ENCODE results near the gene TNS4. TPM values are rescaled to one million over a fixed set of nuclear protein-coding genes. Genes with fewer than 3 reads are reported as not detected.

TNS4 gene
- total RNA-seq, 1 experiment from 2014 or later = 0.59 TPM

- Mint-ChIP-seq H3K27me3 (ENCODE audit: low read depth) (no peaks in the 10 kb centered on the region; the same call in 1 of the 2 replicates), H3K4me3 (no peak overlapping the region), H3K36me3 (ENCODE audit: insufficient read depth in 1 of 3, low read depth in 3 of 3) (no peaks in the 10 kb centered on the region), H3K9me3 (peaks cover 0 to 3% of the 10 kb centered on the region in 2 experiments; a peak in 1 of 5 replicates), H3K4me1 (peaks cover 22 to 36% of the 10 kb centered on the region in 2 experiments), H3K27ac (no peak overlapping the region; a peak in 1 of 7 replicates)
- Histone ChIP-seq H3K9me3 (ENCODE audit: control insufficient read depth, low read depth, low read length) (no peaks in the 10 kb centered on the region), H3K79me2 (ENCODE audit: insufficient read depth, low read length) (no peaks in the 10 kb centered on the region), H3K18ac (ENCODE audit: insufficient read length, low read depth, low read length) (no peak overlapping the region), H2BK5ac (ENCODE audit: insufficient read length, low read length) (no peak overlapping the region), H2BK15ac (ENCODE audit: low read depth, low read length) (no peak overlapping the region), H4K8ac (replicated peaks; ENCODE audit: insufficient read length, low read depth, low read length) (no peak overlapping the region), H4K20me1 (ENCODE audit: control insufficient read depth, insufficient read depth, insufficient read length) (no peaks in the 10 kb centered on the region), H3K4me2 (ENCODE audit: insufficient read depth, insufficient read length, low read length) (no peak overlapping the region), H3K27ac (ENCODE audit: insufficient read length, low read depth, low read length) (no peak overlapping the region), H4K5ac (ENCODE audit: insufficient read length, low read depth, low read length) (no peak overlapping the region), H2BK120ac (ENCODE audit: low read depth, low read length, poor library complexity, severe bottlenecking) (no peak overlapping the region), H4K91ac (ENCODE audit: insufficient read length, low read depth, low read length) (no peak overlapping the region), H3K27me3 (ENCODE audit: insufficient read depth, low read length) (no peaks in the 10 kb centered on the region), H3K14ac (ENCODE audit: insufficient read depth, low read length) (no peak overlapping the region), H2AK5ac (ENCODE audit: insufficient read length, low read length) (no peak overlapping the region), H3K56ac (ENCODE audit: insufficient read length, low read depth, low read length) (no peak overlapping the region), H3K23me2 (ENCODE audit: insufficient read length, low read depth, low read length, poor library complexity, severe bottlenecking) (no peaks in the 10 kb centered on the region), H2BK20ac (ENCODE audit: low read depth, low read length, poor library complexity, severe bottlenecking) (no peak overlapping the region), H3K9ac (ENCODE audit: extremely low read depth, insufficient read length, low read length) (no peak overlapping the region), H3K23ac (ENCODE audit: insufficient read length, low read depth, low read length) (no peak overlapping the region), H3K4me1 (ENCODE audit: insufficient read depth, low read length) (no peaks in the 10 kb centered on the region; the same call in 1 of the 2 replicates), H2BK12ac (ENCODE audit: insufficient read length, low read depth, low read length) (no peak overlapping the region), H3K79me1 (ENCODE audit: insufficient read depth, low read depth, low read length, poor library complexity, severe bottlenecking) (no peaks in the 10 kb centered on the region), H3K4ac (ENCODE audit: low read depth, low read length) (no peak overlapping the region), H3T11ph (ENCODE audit: low read length) (no peak overlapping the region), H2AFZ (ENCODE audit: low read length) (no peak overlapping the region)
- no CpG with 5 or more reads among the region's 11 CpGs for WGBS (ENCODE audit: extremely low coverage, insufficient read length, low lambda C conversion rate)
- DNase-seq = peak; percentile 27
- TF ChIP-seq CTCF (conservative IDR thresholded peaks at IDR 0.05) = no peak
Measured at GRCh38 chr17:40545660-40546059, 44.2 kb upstream of the TNS4 start.
